A549 treated with Hydrocortisone at 1 μM for 4 hours (cell line): ENCODE measurements around the gene CDH9. TPM values are rescaled to one million over a fixed set of nuclear protein-coding genes. Genes with fewer than 3 reads are reported as not detected.

ENCODE experiments used
- total RNA-seq: library from RNA; stranded (reverse); fragments of 200-300 nt; extraction: Qiagen RNA extraction; gene quantifications from 5 replicates; pipeline ENCODE4 v1.2.3, GENCODE V29; 2022

The CDH9 gene, protein sequence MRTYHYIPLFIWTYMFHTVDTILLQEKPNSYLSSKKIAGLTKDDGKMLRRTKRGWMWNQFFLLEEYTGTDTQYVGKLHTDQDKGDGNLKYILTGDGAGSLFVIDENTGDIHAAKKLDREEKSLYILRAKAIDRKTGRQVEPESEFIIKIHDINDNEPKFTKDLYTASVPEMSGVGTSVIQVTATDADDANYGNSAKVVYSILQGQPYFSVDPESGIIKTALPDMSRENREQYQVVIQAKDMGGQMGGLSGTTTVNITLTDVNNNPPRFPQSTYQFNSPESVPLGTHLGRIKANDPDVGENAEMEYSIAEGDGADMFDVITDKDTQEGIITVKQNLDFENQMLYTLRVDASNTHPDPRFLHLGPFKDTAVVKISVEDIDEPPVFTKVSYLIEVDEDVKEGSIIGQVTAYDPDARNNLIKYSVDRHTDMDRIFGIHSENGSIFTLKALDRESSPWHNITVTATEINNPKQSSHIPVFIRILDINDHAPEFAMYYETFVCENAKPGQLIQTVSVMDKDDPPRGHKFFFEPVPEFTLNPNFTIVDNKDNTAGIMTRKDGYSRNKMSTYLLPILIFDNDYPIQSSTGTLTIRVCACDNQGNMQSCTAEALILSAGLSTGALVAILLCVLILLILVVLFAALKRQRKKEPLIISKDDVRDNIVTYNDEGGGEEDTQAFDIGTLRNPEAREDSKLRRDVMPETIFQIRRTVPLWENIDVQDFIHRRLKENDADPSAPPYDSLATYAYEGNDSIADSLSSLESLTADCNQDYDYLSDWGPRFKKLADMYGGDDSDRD
- total RNA-seq, result not detected in 5 replicates

DNA sequence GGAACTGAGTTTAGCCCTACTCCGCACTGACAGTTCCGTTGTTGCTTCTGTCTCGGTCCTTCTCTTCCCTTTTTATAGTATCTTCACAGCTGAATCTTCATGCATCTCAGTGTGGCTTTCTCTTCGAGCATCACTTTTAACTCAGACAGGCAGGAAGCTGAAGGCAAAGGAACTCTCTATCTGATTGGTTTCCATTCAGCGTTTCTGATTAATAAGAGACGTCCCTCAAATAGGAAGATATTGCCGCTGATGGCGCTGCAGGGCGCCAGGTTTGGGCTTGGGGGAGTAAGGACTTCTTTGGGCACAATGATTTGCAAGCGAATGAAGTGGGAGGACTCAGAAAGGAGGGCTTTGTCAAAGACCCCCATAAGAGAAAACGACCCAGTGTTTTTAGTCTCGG lies at the start of gene CDH9:
TSS of gene CDH9 (minus strand) at position 111 of the 400 bp plus-strand sequence. CDS start 50,253 bp downstream, outside the sequence.

